BE2C (cell line): ENCODE data around the gene MRPL38.

Source experiments
- DNase-seq: peaks from one replicate; pipeline ENCODE4 v3.0.0-alpha.2; 2020
- H3K27me3 ChIP-seq: fragments of 250-450 bp; sonication (Bioruptor Pico); 2 replicates; pipeline ENCODE4 v1.5.1; 2020; ENCODE audit warnings: mild to moderate bottlenecking
- H3K36me3 ChIP-seq: fragments of 250-450 bp; sonication (Bioruptor Pico); 2 replicates; pipeline ENCODE4 v1.5.1; 2020; ENCODE audit warnings: mild to moderate bottlenecking
- H3K4me1 ChIP-seq: fragments of 250-450 bp; sonication (Bioruptor Pico); 2 replicates; pipeline ENCODE4 v1.5.1; 2020
- H3K4me3 ChIP-seq: 2 replicates; pipeline ENCODE4 v1.5.1; 2011; ENCODE audit warnings: low read depth, low read length
- H3K9me3 ChIP-seq: fragments of 250-450 bp; sonication (Bioruptor Pico); 2 replicates; pipeline ENCODE4 v1.5.1; 2020
- CTCF ChIP-seq: IDR thresholded peaks from 2 replicates; pipeline ENCODE4 v1.5.1; 2012; ENCODE audit warnings: mild to moderate bottlenecking, low read depth, low read length

MRPL38 gene

GRCh38 chr17:75917141-75917916 lies 12.6 kb upstream of the MRPL38 start:
- Histone ChIP-seq H3K4me3 (no peak overlapping the region), H3K27me3 (no peaks in the 10 kb centered on the region), H3K9me3 (no peaks in the 10 kb centered on the region), H3K4me1 (no peaks in the 10 kb centered on the region), H3K36me3 (no peaks in the 10 kb centered on the region)
- TF ChIP-seq CTCF: no peak
- DNase-seq: no peak

- H3K27me3 ChIP-seq: no peaks in the 10 kb centered on the region
- H3K9me3 ChIP-seq: no peaks in the 10 kb centered on the region
- no peaks in the 10 kb centered on the region for H3K36me3 ChIP-seq
- no peak overlapping the region for H3K4me3 ChIP-seq
- DNase-seq: no peak
- H3K4me1 ChIP-seq: peaks cover 2% of the 10 kb centered on the region
- no peak for TF ChIP-seq CTCF
Observed at GRCh38 chr17:75915268-75915667, 10.6 kb upstream of the MRPL38 start.

GRCh38 chr17:75914643-75915267 lies 10.1 kb upstream of the MRPL38 start:
- no peaks in the 10 kb centered on the region for H3K27me3 ChIP-seq
- DNase-seq: no peak
- peaks cover 8% of the 10 kb centered on the region for H3K4me1 ChIP-seq
- no peaks in the 10 kb centered on the region for H3K9me3 ChIP-seq
- H3K4me3 ChIP-seq: no peak overlapping the region
- no peaks in the 10 kb centered on the region for H3K36me3 ChIP-seq
- TF ChIP-seq CTCF: no peak

- DNase-seq: no peak
- no peaks in the 10 kb centered on the region for H3K27me3 ChIP-seq
- no peaks in the 10 kb centered on the region for H3K9me3 ChIP-seq
- peaks cover 14% of the 10 kb centered on the region for H3K4me1 ChIP-seq
- no peak for TF ChIP-seq CTCF
- H3K36me3 ChIP-seq: no peaks in the 10 kb centered on the region
- H3K4me3 ChIP-seq: no peak overlapping the region
Observed at GRCh38 chr17:75913537-75914210, 9.0 kb upstream of the MRPL38 start.

- no peaks in the 10 kb centered on the region for H3K36me3 ChIP-seq
- DNase-seq: no peak
- TF ChIP-seq CTCF: no peak
Observed at GRCh38 chr17:75910699-75911098, 6.0 kb upstream of the MRPL38 start.

More at GRCh38 chr17:75910699-75911098, 6.0 kb upstream of the MRPL38 start:
- Histone ChIP-seq H3K27me3 (no peaks in the 10 kb centered on the region), H3K4me3 (no peak overlapping the region), H3K9me3 (no peaks in the 10 kb centered on the region), H3K4me1 (peaks cover 14% of the 10 kb centered on the region)
